ENCODE measurements around the gene ABTB2. TPM values are rescaled to one million over a fixed set of nuclear protein-coding genes. Genes with fewer than 3 reads are reported as not detected.

The ABTB2 gene
- total RNA-seq, 1 experiment from 2014 or later: 3.6 TPM

GRCh38 chr11:34235189-34235588 lies 122.6 kb downstream of the ABTB2 start:
- H3K9me3 ChIP-seq: no peaks in the 10 kb centered on the region
- BruUV-seq (replicated peaks): no TSS peak
- H3K27me3 Mint-ChIP-seq (ENCODE audit: insufficient read depth, unreplicated experiment): no peaks in the 10 kb centered on the region
- intact Hi-C loops (cut with micrococcal nuclease; ENCODE audit: unreplicated experiment): no loop called here
- H3K9me3 Mint-ChIP-seq (ENCODE audit: unreplicated experiment): no peaks in the 10 kb centered on the region
- H3K27ac Mint-ChIP-seq (ENCODE audit: unreplicated experiment): no peak overlapping the region
- H3K4me3 Mint-ChIP-seq (ENCODE audit: unreplicated experiment): no peak overlapping the region
- ChIA-PET CTCF (no interaction called here), POLR2A (no interaction called here)
- H3K27me3 ChIP-seq (replicated peaks; ENCODE audit: control insufficient read depth, insufficient read depth, low read length): no peaks in the 10 kb centered on the region
- peaks cover 9% of the 10 kb centered on the region for H3K4me1 ChIP-seq
- peaks cover 13% of the 10 kb centered on the region for H3K4me1 Mint-ChIP-seq (ENCODE audit: low read depth, unreplicated experiment)
- no peaks in the 10 kb centered on the region for H3K36me3 Mint-ChIP-seq (ENCODE audit: insufficient read depth, unreplicated experiment)
- H3K4me3 ChIP-seq (ENCODE audit: low read depth, low read length): no peak overlapping the region
- DNase-seq: no peak
- no peak for TF ChIP-seq CTCF (IDR thresholded peaks at IDR 0.05; ENCODE audit: insufficient read depth in 1 of 2, low read depth in 1 of 2, low read length in 1 of 2, severe bottlenecking in 1 of 2, unreplicated experiment in 1 of 2)
- no peaks in the 10 kb centered on the region for H3K36me3 ChIP-seq (ENCODE audit: control insufficient read depth, insufficient read depth, low read length)

GRCh38 chr11:34234086-34234740 lies 123.6 kb downstream of the ABTB2 start:
- H3K27me3 ChIP-seq (replicated peaks; ENCODE audit: control insufficient read depth, insufficient read depth, low read length): no peaks in the 10 kb centered on the region
- H3K27ac Mint-ChIP-seq (ENCODE audit: unreplicated experiment): no peak overlapping the region
- H3K36me3 ChIP-seq (ENCODE audit: control insufficient read depth, insufficient read depth, low read length): no peaks in the 10 kb centered on the region
- peak; percentile 22 to 57 for DNase-seq
- intact Hi-C loops (cut with micrococcal nuclease; ENCODE audit: unreplicated experiment): no loop called here
- TF ChIP-seq CTCF (IDR thresholded peaks at IDR 0.05; ENCODE audit: insufficient read depth in 1 of 2, low read depth in 1 of 2, low read length in 1 of 2, severe bottlenecking in 1 of 2, unreplicated experiment in 1 of 2): no peak
- no peak overlapping the region for H3K4me3 Mint-ChIP-seq (ENCODE audit: unreplicated experiment)
- H3K27me3 Mint-ChIP-seq (ENCODE audit: insufficient read depth, unreplicated experiment): no peaks in the 10 kb centered on the region
- H3K4me1 ChIP-seq: peaks cover 9% of the 10 kb centered on the region
- H3K4me3 ChIP-seq (ENCODE audit: low read depth, low read length): no peak overlapping the region
- no peaks in the 10 kb centered on the region for H3K36me3 Mint-ChIP-seq (ENCODE audit: insufficient read depth, unreplicated experiment)
- no peaks in the 10 kb centered on the region for H3K9me3 Mint-ChIP-seq (ENCODE audit: unreplicated experiment)
- no TSS peak for BruUV-seq (replicated peaks)
- ChIA-PET POLR2A (no interaction called here), CTCF (interaction anchor here (1.0 kb wide), 1 partner anchor 60 kb away, joined by 4 read pairs; no protein-coding TSS in a partner anchor)
- no peaks in the 10 kb centered on the region for H3K9me3 ChIP-seq
- peaks cover 13% of the 10 kb centered on the region for H3K4me1 Mint-ChIP-seq (ENCODE audit: low read depth, unreplicated experiment)

GRCh38 chr11:34233215-34233614 lies 124.6 kb downstream of the ABTB2 start:
- no peaks in the 10 kb centered on the region for H3K9me3 Mint-ChIP-seq (ENCODE audit: unreplicated experiment)
- intact Hi-C loops (cut with micrococcal nuclease; ENCODE audit: unreplicated experiment): no loop called here
- ChIA-PET CTCF (no interaction called here), POLR2A (no interaction called here)
- Histone ChIP-seq H3K36me3 (ENCODE audit: control insufficient read depth, insufficient read depth, low read length) (no peaks in the 10 kb centered on the region), H3K27me3 (replicated peaks; ENCODE audit: control insufficient read depth, insufficient read depth, low read length) (no peaks in the 10 kb centered on the region), H3K9me3 (no peaks in the 10 kb centered on the region), H3K4me3 (ENCODE audit: low read depth, low read length) (no peak overlapping the region), H3K4me1 (peaks cover 9% of the 10 kb centered on the region)
- TF ChIP-seq CTCF (IDR thresholded peaks at IDR 0.05; ENCODE audit: insufficient read depth in 1 of 2, low read depth in 1 of 2, low read length in 1 of 2, severe bottlenecking in 1 of 2, unreplicated experiment in 1 of 2): no peak
- no TSS peak for BruUV-seq (replicated peaks)
- no peaks in the 10 kb centered on the region for H3K27me3 Mint-ChIP-seq (ENCODE audit: insufficient read depth, unreplicated experiment)
- peaks cover 6% of the 10 kb centered on the region for H3K4me1 Mint-ChIP-seq (ENCODE audit: low read depth, unreplicated experiment)
- no peak overlapping the region for H3K4me3 Mint-ChIP-seq (ENCODE audit: unreplicated experiment)
- no peaks in the 10 kb centered on the region for H3K36me3 Mint-ChIP-seq (ENCODE audit: insufficient read depth, unreplicated experiment)
- no peak for DNase-seq
- no peak overlapping the region for H3K27ac Mint-ChIP-seq (ENCODE audit: unreplicated experiment)

Measured in Caco-2 (cell line).